ENCODE measurements around the gene NAA35. TPM values are rescaled to one million over a fixed set of nuclear protein-coding genes. Genes with fewer than 3 reads are reported as not detected.
A peak's percentile ranks its signal among the peaks of the same experiment; 100 is the strongest.

NAA35 gene
- total RNA-seq, 8 experiments from 2014 or later, result 14.8 to 38.7 (median 30.3) TPM

- WGBS, 10 experiments, result 50 to 100% (median 92%) methylated on average over 1 to 2 of the region's 2 CpGs
- no peak overlapping the region for H3K4me3 ChIP-seq
- H3K4me1 ChIP-seq (replicated peaks in 1 of 2), result no peaks in the 10 kb centered on the region
- no peak for ATAC-seq (replicated peaks in 6 of 8)
- no peak overlapping the region for H3K27ac ChIP-seq
- in situ Hi-C loops (cut with MboI; ENCODE audit: low pct_unique_long_range_greater_than_20kb in 2 of 9, low sequenced_read_pairs in 9 of 9, unreplicated experiment in 9 of 9), result no loop called here
Measured at GRCh38 chr9:86009133-86009532, 68.2 kb downstream of the NAA35 start.

GRCh38 chr9:86020731-86021130 lies 79.8 kb downstream of the NAA35 start:
- Histone ChIP-seq H3K27ac (no peak overlapping the region), H3K4me1 (replicated peaks in 1 of 2) (no peaks in the 10 kb centered on the region), H3K4me3 (no peak overlapping the region)
- WGBS, 10 experiments, result 67 to 100% (median 100%) methylated on average over 1 of the region's 1 CpG; no CpG with 5 or more reads in 3 of the 10 experiments
- in situ Hi-C loops (cut with MboI; ENCODE audit: low pct_unique_long_range_greater_than_20kb in 2 of 9, low sequenced_read_pairs in 9 of 9, unreplicated experiment in 9 of 9), result no loop called here
- ATAC-seq (replicated peaks in 6 of 8), result no peak

- no peak for ATAC-seq (replicated peaks in 6 of 8)
- Histone ChIP-seq H3K27ac (no peak overlapping the region), H3K4me3 (no peak overlapping the region), H3K4me1 (replicated peaks in 1 of 2) (no peaks in the 10 kb centered on the region)
- 67 to 100% (median 92%) methylated on average over 1 to 6 of the region's 6 CpGs; no CpG with 5 or more reads in 1 of the 10 experiments for WGBS, 10 experiments
- in situ Hi-C loops (cut with MboI; ENCODE audit: low pct_unique_long_range_greater_than_20kb in 2 of 9, low sequenced_read_pairs in 9 of 9, unreplicated experiment in 9 of 9), result no loop called here
Measured at GRCh38 chr9:86021166-86021565, 80.2 kb downstream of the NAA35 start.

GRCh38 chr9:86022687-86023266 lies 81.8 kb downstream of the NAA35 start:
- Histone ChIP-seq H3K4me1 (replicated peaks in 1 of 2) (no peaks in the 10 kb centered on the region), H3K4me3 (no peak overlapping the region), H3K27ac (no peak overlapping the region)
- ATAC-seq (replicated peaks in 6 of 8), result peak in 1 of 8 experiments; percentile 53
- in situ Hi-C loops (cut with MboI; ENCODE audit: low pct_unique_long_range_greater_than_20kb in 2 of 9, low sequenced_read_pairs in 9 of 9, unreplicated experiment in 9 of 9), result no loop called here
- 72 to 100% (median 89%) methylated on average over 1 to 3 of the region's 3 CpGs for WGBS, 10 experiments

- no peak overlapping the region for H3K4me3 ChIP-seq
- WGBS, 10 experiments, result 79 to 100% (median 98%) methylated on average over 3 to 4 of the region's 4 CpGs; no CpG with 5 or more reads in 1 of the 10 experiments
- no peaks in the 10 kb centered on the region for H3K4me1 ChIP-seq (replicated peaks in 1 of 2)
- no peak overlapping the region for H3K27ac ChIP-seq
- no peak for ATAC-seq (replicated peaks in 6 of 8)
- in situ Hi-C loops (cut with MboI; ENCODE audit: low pct_unique_long_range_greater_than_20kb in 2 of 9, low sequenced_read_pairs in 9 of 9, unreplicated experiment in 9 of 9), result no loop called here
Measured at GRCh38 chr9:86027767-86028166, 86.8 kb downstream of the NAA35 start.

GRCh38 chr9:86034863-86035734 lies 94.2 kb downstream of the NAA35 start:
- WGBS, 10 experiments, result 27 to 93% (median 65%) methylated on average over 2 to 12 of the region's 17 CpGs; no CpG with 5 or more reads in 2 of the 10 experiments
- in situ Hi-C loops (cut with MboI; ENCODE audit: low pct_unique_long_range_greater_than_20kb in 2 of 9, low sequenced_read_pairs in 9 of 9, unreplicated experiment in 9 of 9), result no loop called here
- H3K27ac ChIP-seq, result no peak overlapping the region
- ATAC-seq (replicated peaks in 6 of 8), result peak in 6 of 8 experiments; percentile 22 to 84 (median 60)
- H3K4me1 ChIP-seq (replicated peaks in 1 of 2), result no peaks in the 10 kb centered on the region
- no peak overlapping the region for H3K4me3 ChIP-seq

GRCh38 chr9:86035827-86036440 lies 95.0 kb downstream of the NAA35 start:
- WGBS, 10 experiments, result 83 to 100% (median 92%) methylated on average over 1 to 8 of the region's 15 CpGs
- no peak overlapping the region for H3K27ac ChIP-seq
- in situ Hi-C loops (cut with MboI; ENCODE audit: low pct_unique_long_range_greater_than_20kb in 2 of 9, low sequenced_read_pairs in 9 of 9, unreplicated experiment in 9 of 9), result no loop called here
- no peak overlapping the region for H3K4me3 ChIP-seq
- ATAC-seq (replicated peaks in 6 of 8), result peak in 1 of 8 experiments; percentile 8
- no peaks in the 10 kb centered on the region for H3K4me1 ChIP-seq (replicated peaks in 1 of 2)

- WGBS, 10 experiments, result 93 to 100% (median 98%) methylated on average over 4 to 8 of the region's 9 CpGs; no CpG with 5 or more reads in 3 of the 10 experiments
- no peak overlapping the region for H3K4me3 ChIP-seq
- H3K4me1 ChIP-seq (replicated peaks in 1 of 2), result peaks cover 0 to 3% of the 10 kb centered on the region in 2 donors
- H3K27ac ChIP-seq, result no peak overlapping the region
- no peak for ATAC-seq (replicated peaks in 6 of 8)
- in situ Hi-C loops (cut with MboI; ENCODE audit: low pct_unique_long_range_greater_than_20kb in 2 of 9, low sequenced_read_pairs in 9 of 9, unreplicated experiment in 9 of 9), result no loop called here
Measured at GRCh38 chr9:86036555-86036954, 95.6 kb downstream of the NAA35 start.

- no peak overlapping the region for H3K27ac ChIP-seq
Measured at GRCh38 chr9:86039991-86040860, 99.3 kb downstream of the NAA35 start.

GRCh38 chr9:86040861-86041155 lies 99.9 kb downstream of the NAA35 start:
- peaks cover 0 to 6% of the 10 kb centered on the region in 2 donors for H3K4me1 ChIP-seq (replicated peaks in 1 of 2)
- peak in 1 of 8 experiments; percentile 4 for ATAC-seq (replicated peaks in 6 of 8)
- H3K4me3 ChIP-seq, result no peak overlapping the region
- WGBS, 10 experiments, result 17 to 100% (median 80%) methylated on average over 1 to 3 of the region's 3 CpGs; no CpG with 5 or more reads in 2 of the 10 experiments
- in situ Hi-C loops (cut with MboI; ENCODE audit: low pct_unique_long_range_greater_than_20kb in 2 of 9, low sequenced_read_pairs in 9 of 9, unreplicated experiment in 9 of 9), result no loop called here
- H3K27ac ChIP-seq, result no peak overlapping the region

More at GRCh38 chr9:86039991-86040860, 99.3 kb downstream of the NAA35 start:
- peak in 3 of 8 experiments; percentile 40 to 62 (median 60) for ATAC-seq (replicated peaks in 6 of 8)
- 17 to 98% (median 92%) methylated on average over 1 to 9 of the region's 12 CpGs; no CpG with 5 or more reads in 1 of the 10 experiments for WGBS, 10 experiments
- in situ Hi-C loops (cut with MboI; ENCODE audit: low pct_unique_long_range_greater_than_20kb in 2 of 9, low sequenced_read_pairs in 9 of 9, unreplicated experiment in 9 of 9), result no loop called here
- H3K4me1 ChIP-seq (replicated peaks in 1 of 2), result peaks cover 0 to 6% of the 10 kb centered on the region in 2 donors
- no peak overlapping the region for H3K4me3 ChIP-seq

GRCh38 chr9:86041311-86041741 lies 100.4 kb downstream of the NAA35 start:
- 0 to 53% (median 33%) methylated on average over 1 to 6 of the region's 8 CpGs; no CpG with 5 or more reads in 5 of the 10 experiments for WGBS, 10 experiments
- in situ Hi-C loops (cut with MboI; ENCODE audit: low pct_unique_long_range_greater_than_20kb in 2 of 9, low sequenced_read_pairs in 9 of 9, unreplicated experiment in 9 of 9), result no loop called here
- peak; percentile 69 to 91 (median 85) for ATAC-seq (replicated peaks in 6 of 8)
- H3K27ac ChIP-seq, result no peak overlapping the region
- no peak overlapping the region for H3K4me3 ChIP-seq
- peaks cover 0 to 6% of the 10 kb centered on the region in 2 donors for H3K4me1 ChIP-seq (replicated peaks in 1 of 2)

GRCh38 chr9:86042199-86042978 lies 101.4 kb downstream of the NAA35 start:
- ATAC-seq (replicated peaks in 6 of 8), result no peak
- in situ Hi-C loops (cut with MboI; ENCODE audit: low pct_unique_long_range_greater_than_20kb in 2 of 9, low sequenced_read_pairs in 9 of 9, unreplicated experiment in 9 of 9), result no loop called here
- WGBS, 10 experiments, result 34 to 85% (median 69%) methylated on average over 1 to 4 of the region's 5 CpGs; no CpG with 5 or more reads in 2 of the 10 experiments
- Histone ChIP-seq H3K27ac (no peak overlapping the region), H3K4me3 (no peak overlapping the region), H3K4me1 (replicated peaks in 1 of 2) (peaks cover 0 to 6% of the 10 kb centered on the region in 2 donors)

All from motor neuron (in vitro differentiated cells).